Endothelial cell of umbilical vein (primary cell): ENCODE measurements around the gene RNPEPL1. TPM values are rescaled to one million over a fixed set of nuclear protein-coding genes. Genes with fewer than 3 reads are reported as not detected.
A peak's percentile ranks its signal among the peaks of the same experiment; 100 is the strongest.

Experiments used
- BruUV-seq: library from RNA; stranded (reverse); fragments of 400-500 nt; replicated peaks from 2 replicates; lab custom pipeline; 2021; lab: Mats Ljungman, UMichigan
- CTCF ChIA-PET: fragments of 300-600, 350-600 bp; sonication (Branson Sonifier 250); formaldehyde crosslinking; loops from one replicate; lab custom pipeline; 2021; ENCODE audit warnings: antibody characterized with exemption, inconsistent platforms; lab: Charles Lee
- POLR2A ChIA-PET: fragments of 300-600, 350-600 bp; sonication (Branson Sonifier 250); formaldehyde crosslinking; loops from one replicate; lab custom pipeline; 2021; ENCODE audit warnings: antibody characterized with exemption, inconsistent platforms; lab: Charles Lee
- DNase-seq: peaks from one replicate; pipeline ENCODE4 v3.0.0-alpha.2; 2011; ENCODE audit warnings: low read depth, low spot score
- FAIRE-seq: peaks from 2 replicates; lab custom pipeline; 2011; peaks lifted over from hg19 to GRCh38; lab: Jason Lieb, UNC
- H2AFZ ChIP-seq: 2 replicates; pipeline ENCODE4 v1.6.0; 2012; ENCODE audit warnings: low read depth, low read length, control low read depth, inconsistent platforms
- H3K27ac ChIP-seq: 2 replicates; pipeline ENCODE4 v1.5.1; 2011; ENCODE audit warnings: low read depth, mild to moderate bottlenecking, control low read depth, low read length, moderate library complexity; ENCODE audit not compliant: insufficient read depth
- H3K27me3 ChIP-seq, 2 experiments: 2 replicates each; pipeline versions ENCODE4 v1.6.0 to v1.6.1; 2011; ENCODE audit warnings: low read length in 2 of 2, mixed read lengths in 1 of 2; ENCODE audit not compliant: control insufficient read depth in 2 of 2, insufficient read depth in 2 of 2
- H3K36me3 ChIP-seq, 2 experiments: 2 replicates in 1 of 2; 3 replicates in 1 of 2; pipeline ENCODE4 v1.5.1; 2011; ENCODE audit warnings: low read length in 2 of 2, mild to moderate bottlenecking in 1 of 2, moderate library complexity in 1 of 2; ENCODE audit not compliant: control insufficient read depth in 2 of 2, insufficient read depth in 2 of 2; ENCODE audit errors: extremely low read depth in 1 of 2
- H3K4me1 ChIP-seq: 3 replicates; pipeline ENCODE4 v1.5.1; 2011; ENCODE audit warnings: mild to moderate bottlenecking, low read length; ENCODE audit not compliant: control insufficient read depth, insufficient read depth; ENCODE audit errors: extremely low read depth
- H3K4me2 ChIP-seq: 2 replicates; pipeline ENCODE4 v1.6.1; 2011; ENCODE audit warnings: low read length, control low read depth, mixed read lengths; ENCODE audit not compliant: insufficient read depth
- H3K4me3 ChIP-seq, 3 experiments: fragments of 200-600 bp in 1 of 3; sonication (generic), shearing (Covaris generic) in 1 of 3; replicated peaks in 1 of 3; 2 replicates each; pipeline ENCODE4 v1.5.1; 2011 to 2016; ENCODE audit warnings: control low read depth in 3 of 3, low read length in 3 of 3, mild to moderate bottlenecking in 2 of 3, inconsistent platforms in 1 of 3, low read depth in 1 of 3, moderate library complexity in 1 of 3; ENCODE audit not compliant: insufficient read depth in 1 of 3
- H3K79me2 ChIP-seq: 2 replicates; pipeline ENCODE4 v1.6.0; 2012; ENCODE audit warnings: low read length, inconsistent platforms; ENCODE audit not compliant: control insufficient read depth, insufficient read depth
- H3K9ac ChIP-seq: replicated peaks from 2 replicates; pipeline ENCODE3; 2011; ENCODE audit warnings: low read length, control low read depth; ENCODE audit not compliant: insufficient read depth; ENCODE audit errors: extremely low read depth
- H3K9me1 ChIP-seq: replicated peaks from 3 replicates; pipeline ENCODE4 v1.6.0; 2011; ENCODE audit warnings: mild to moderate bottlenecking, low read length; ENCODE audit not compliant: control insufficient read depth, insufficient read depth; ENCODE audit errors: extremely low read depth
- H3K9me3 ChIP-seq: replicated peaks from 2 replicates; pipeline ENCODE4 v1.5.1; 2012; ENCODE audit warnings: low read length, inconsistent platforms; ENCODE audit not compliant: control insufficient read depth, insufficient read depth
- H4K20me1 ChIP-seq: replicated peaks from 2 replicates; pipeline ENCODE3; 2011; ENCODE audit warnings: mild to moderate bottlenecking, low read length; ENCODE audit not compliant: control insufficient read depth, insufficient read depth; ENCODE audit errors: extremely low read depth
- EZH2 ChIP-seq: IDR thresholded peaks from 2 replicates; pipeline ENCODE4 v1.6.1; 2012; ENCODE audit warnings: borderline replicate concordance, low read depth, mild to moderate bottlenecking, moderate library complexity, low read length, inconsistent platforms; ENCODE audit not compliant: severe bottlenecking
- POLR2A ChIP-seq: IDR thresholded peaks from 2 replicates; pipeline ENCODE4 v1.6.1; 2012; ENCODE audit warnings: low read depth, mild to moderate bottlenecking, control low read depth, low read length
- POLR2AphosphoS5 ChIP-seq: IDR thresholded peaks from 2 replicates; pipeline ENCODE4 v1.6.1; 2012; ENCODE audit warnings: low read depth, mild to moderate bottlenecking, control low read depth, low read length, moderate library complexity; ENCODE audit not compliant: insufficient read depth
- dilution Hi-C: fragments of 300-500 bp; cut with MboI; formaldehyde crosslinking; loops from one replicate; pipeline ENCODE4 v1.15.0; 2019; ENCODE audit warnings: low sequenced_read_pairs; ENCODE audit not compliant: extremely low pct_ligation_motif_present
- intact Hi-C: fragments of 100-400 bp; cut with micrococcal nuclease; formaldehyde crosslinking; loops from one replicate; pipeline ENCODE4 v1.10.0; 2022
- polyA plus RNA-seq, 4 experiments: library from polyadenylated mRNA; depleted of rRNA in 3 of 4; stranded (reverse) in 3 of 4; unstranded in 1 of 4; fragments of >200 nt; gene quantifications; 2 replicates each; pipeline versions ENCODE4 v1.2.1 to v1.2.3, GENCODE V29; 2011 to 2012; ENCODE audit warnings: missing spikeins in 1 of 4
- total RNA-seq: library from RNA; stranded (reverse); gene quantifications from 2 replicates; pipeline ENCODE4 v1.2.3, GENCODE V29; 2021
- TF ChIP-seq, protein P1 (sequence below): IDR thresholded peaks from 2 replicates; pipeline ENCODE4 v1.6.1; 2011; ENCODE audit not compliant: insufficient read depth, insufficient read length

RNPEPL1 gene
- total and polyA plus RNA-seq, 2 donors (not counting 3 experiments of a cell fraction or from before 2014, with no cell fraction given) = 35.8 to 67.1 TPM

DNA sequence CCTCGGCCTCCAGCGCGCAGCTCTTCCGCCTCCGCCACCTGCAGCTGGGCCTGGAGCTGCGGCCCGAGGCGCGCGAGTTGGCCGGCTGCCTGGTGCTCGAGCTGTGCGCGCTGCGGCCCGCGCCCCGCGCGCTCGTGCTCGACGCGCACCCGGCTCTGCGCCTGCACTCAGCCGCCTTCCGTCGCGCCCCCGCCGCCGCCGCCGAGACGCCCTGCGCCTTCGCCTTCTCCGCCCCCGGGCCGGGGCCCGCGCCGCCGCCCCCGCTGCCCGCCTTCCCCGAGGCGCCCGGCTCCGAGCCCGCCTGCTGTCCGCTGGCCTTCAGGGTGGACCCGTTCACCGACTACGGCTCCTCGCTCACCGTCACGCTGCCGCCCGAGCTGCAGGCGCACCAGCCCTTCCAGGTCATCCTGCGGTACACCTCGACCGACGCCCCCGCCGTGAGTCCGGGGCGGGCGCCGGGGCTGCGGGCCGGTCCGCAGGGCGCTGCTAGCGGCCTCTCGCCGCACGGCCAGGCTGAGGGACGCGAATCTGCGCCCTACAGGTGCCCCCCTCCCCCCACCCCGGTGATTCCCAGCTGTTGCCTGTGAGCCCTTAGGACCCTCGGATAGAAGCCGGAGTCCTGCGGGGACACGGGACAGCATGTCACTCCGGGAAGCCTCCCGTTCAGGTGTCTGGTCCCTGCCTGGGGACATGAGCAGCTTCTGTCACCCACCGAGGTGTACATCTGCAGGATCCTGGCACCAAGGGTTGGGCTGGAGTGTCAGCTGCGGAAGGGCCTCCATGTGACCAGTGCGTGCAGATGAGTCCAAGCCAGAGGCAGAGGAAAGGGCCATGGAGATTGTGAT lies 616 bp downstream of the RNPEPL1 start:
- Histone ChIP-seq H3K36me3 (peaks cover 0 to 2% of the 10 kb centered on the region in 2 experiments), H3K4me1 (peaks cover 32% of the 10 kb centered on the region), H3K9ac (peak overlapping the region; percentile 28), H3K27ac (no peak overlapping the region), H3K9me1 (no peaks in the 10 kb centered on the region), H2AFZ (peak overlapping the region; percentile 7), H3K4me2 (peak overlapping the region; percentile 74), H3K27me3 (no peaks in the 10 kb centered on the region), H3K79me2 (peaks cover 20% of the 10 kb centered on the region), H3K9me3 (no peaks in the 10 kb centered on the region), H3K4me3 (peak overlapping the region; percentile 33 to 71 (median 42)), H4K20me1 (no peaks in the 10 kb centered on the region)
- DNase-seq = peak; percentile 59
- FAIRE-seq = peak; percentile 71
- intact Hi-C loops = loop anchor here (1.0 to 10.0 kb wide), 5 partner anchors 9 to 648 kb away; partner anchors contain the start of genes DUSP28, GPC1 and SNED1
- BruUV-seq = TSS peak; percentile 6
- ChIA-PET CTCF (interaction anchor here (0.6 to 1.1 kb wide), 6 partner anchors 8 to 17 kb away, joined by 3 to 10 read pairs (median 4); partner anchors contain the start of genes ANKMY1 and CAPN10), POLR2A (interaction anchor here (1.9 kb wide), 1 partner anchor 17 kb away, joined by 7 read pairs; the partner anchor contains the start of gene CAPN10)
- dilution Hi-C loops = no loop called here
- TF ChIP-seq EZH2 = no peak
- peak; percentile 59 for TF ChIP-seq POLR2AphosphoS5
- peak; percentile 27 for TF ChIP-seq POLR2A
- TF ChIP-seq, protein P1, sequence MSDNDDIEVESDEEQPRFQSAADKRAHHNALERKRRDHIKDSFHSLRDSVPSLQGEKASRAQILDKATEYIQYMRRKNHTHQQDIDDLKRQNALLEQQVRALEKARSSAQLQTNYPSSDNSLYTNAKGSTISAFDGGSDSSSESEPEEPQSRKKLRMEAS = no peak

DNA sequence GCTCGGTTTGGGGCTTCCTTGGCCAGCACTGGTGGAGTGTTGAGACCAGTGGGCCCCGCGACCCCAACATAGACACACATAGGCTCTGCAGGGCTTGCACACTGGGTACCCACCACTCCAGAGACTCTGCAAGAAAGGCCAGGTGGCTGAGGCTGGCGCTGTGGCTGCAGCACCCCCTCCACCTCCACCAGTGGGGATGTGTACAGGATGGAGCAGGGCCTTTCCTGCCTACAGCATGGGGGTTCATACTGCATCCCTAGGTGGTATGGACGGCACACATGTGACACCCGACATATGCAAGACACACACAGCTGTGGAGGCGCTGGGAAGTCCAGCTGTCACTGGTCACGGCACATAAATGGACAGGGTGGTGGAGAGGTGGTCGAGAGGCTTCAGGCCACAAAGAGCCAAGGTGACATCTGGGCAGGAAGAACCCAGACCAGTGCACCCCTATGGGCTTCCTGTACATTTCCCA lies 1.3 kb downstream of the RNPEPL1 start:
- Histone ChIP-seq H3K4me3 (peak overlapping the region; percentile 33 to 71 (median 42)), H3K4me2 (peak overlapping the region; percentile 74), H3K4me1 (peaks cover 32% of the 10 kb centered on the region), H3K27ac (no peak overlapping the region), H3K9me1 (no peaks in the 10 kb centered on the region), H3K9ac (no peak overlapping the region), H4K20me1 (no peaks in the 10 kb centered on the region), H3K9me3 (no peaks in the 10 kb centered on the region), H2AFZ (no peak overlapping the region), H3K36me3 (peaks cover 0 to 5% of the 10 kb centered on the region in 2 experiments), H3K27me3 (no peaks in the 10 kb centered on the region), H3K79me2 (peaks cover 20% of the 10 kb centered on the region)
- DNase-seq (no peak), FAIRE-seq (no peak)
- ChIA-PET CTCF (interaction anchor here (0.6 to 1.0 kb wide), 2 partner anchors 9 to 13 kb away, joined by 3 to 4 read pairs; no protein-coding TSS in a partner anchor), POLR2A (interaction anchor here (1.9 kb wide), 1 partner anchor 17 kb away, joined by 7 read pairs; the partner anchor contains the start of gene CAPN10)
- dilution Hi-C loops (no loop called here), intact Hi-C loops (loop anchor here (2.0 to 10.0 kb wide), 4 partner anchors 132 to 648 kb away; partner anchors contain the start of genes GPC1 and SNED1)
- TF ChIP-seq POLR2AphosphoS5 = no peak
- BruUV-seq = no TSS peak
